T-helper 2 cell (primary cell): ENCODE results near the gene CFAP69.
"Not testable (repeated sequence)": the region's sequence is repeated elsewhere in the genome, so short reads cannot be mapped to it uniquely, and the experiment has no call there.

Experiments used
- DNase-seq, 5 experiments: peaks; one replicate each; pipeline versions ENCODE4 v3.0.0 to v3.0.0-alpha.2; 2012 to 2022

Gene CFAP69

GRCh38 chr7:90236721-90237289 lies 8.2 kb upstream of the CFAP69 start:
- DNase-seq = no peak

GRCh38 chr7:90238022-90238421 lies 7.0 kb upstream of the CFAP69 start:
- no peak for DNase-seq

- no peak for DNase-seq
These were observed 6.4 kb upstream of the CFAP69 start for GRCh38 chr7:90238583-90238982.

GRCh38 chr7:90239050-90239449 lies 5.9 kb upstream of the CFAP69 start:
- DNase-seq = no peak

GRCh38 chr7:90239625-90240228 lies 5.2 kb upstream of the CFAP69 start:
- DNase-seq = no peak

GRCh38 chr7:90242369-90243168 lies 2.4 kb upstream of the CFAP69 start:
- DNase-seq = no peak

GRCh38 chr7:90243556-90243955 lies 1.4 kb upstream of the CFAP69 start:
- no peak for DNase-seq

- DNase-seq = no peak
These were observed 437 bp upstream of the CFAP69 start for GRCh38 chr7:90244565-90244908.

- no peak for DNase-seq
These were observed 1.2 kb downstream of the CFAP69 start for GRCh38 chr7:90246171-90246570.

- DNase-seq = no peak
These were observed 3.7 kb downstream of the CFAP69 start for GRCh38 chr7:90248706-90249105.

GRCh38 chr7:90250601-90251303 lies 5.8 kb downstream of the CFAP69 start:
- DNase-seq = no peak

- DNase-seq = no peak
These were observed 6.3 kb downstream of the CFAP69 start for GRCh38 chr7:90251304-90251635.

- DNase-seq = not testable (repeated sequence)
These were observed 11.0 kb downstream of the CFAP69 start for GRCh38 chr7:90256011-90256410.

- no peak for DNase-seq
These were observed 11.8 kb downstream of the CFAP69 start for GRCh38 chr7:90256778-90257177.

- no peak for DNase-seq
These were observed 16.5 kb downstream of the CFAP69 start for GRCh38 chr7:90261441-90261840.

GRCh38 chr7:90262438-90262837 lies 17.5 kb downstream of the CFAP69 start:
- DNase-seq = peak in 1 of 5 experiments; percentile 1

GRCh38 chr7:90266808-90267207 lies 21.8 kb downstream of the CFAP69 start:
- no peak for DNase-seq

GRCh38 chr7:90267263-90267858 lies 22.4 kb downstream of the CFAP69 start:
- DNase-seq = no peak

GRCh38 chr7:90269163-90269562 lies 24.2 kb downstream of the CFAP69 start:
- no peak for DNase-seq

- no peak for DNase-seq
These were observed 25.6 kb downstream of the CFAP69 start for GRCh38 chr7:90270431-90271178.

- no peak for DNase-seq
These were observed 26.8 kb downstream of the CFAP69 start for GRCh38 chr7:90271753-90272152.

GRCh38 chr7:90272242-90272641 lies 27.3 kb downstream of the CFAP69 start:
- no peak for DNase-seq

- DNase-seq = no peak
These were observed 29.2 kb downstream of the CFAP69 start for GRCh38 chr7:90274161-90274560.
